ENCODE measurements around the gene GSX1. TPM values are rescaled to one million over a fixed set of nuclear protein-coding genes. Genes with fewer than 3 reads are reported as not detected.
A peak's percentile ranks its signal among the peaks of the same experiment; 100 is the strongest.

The GSX1 gene
- total RNA-seq, 4 donors from 2014 or later: not detected

DNA sequence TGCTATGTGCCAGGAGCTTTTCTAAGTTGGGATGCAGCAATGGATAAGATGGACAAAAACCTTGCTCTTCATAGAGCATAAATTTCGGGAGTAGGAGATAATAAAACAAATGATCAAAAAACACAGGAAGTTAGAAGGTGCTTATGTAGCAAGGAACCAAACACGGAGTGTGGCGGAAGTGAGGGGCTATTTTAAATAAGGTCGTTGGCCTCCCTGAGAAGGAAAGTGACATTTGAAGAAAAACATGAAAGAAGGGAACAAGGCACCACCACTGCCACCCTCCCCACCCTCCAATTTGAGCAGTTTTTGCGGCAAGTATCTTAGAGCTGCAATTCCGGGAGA lies 3.2 kb upstream of the GSX1 start:
- in situ Hi-C loops (cut with MboI; ENCODE audit: low sequenced_read_pairs in 4 of 4) (no loop called here), intact Hi-C loops (cut with DNase I; ENCODE audit: low total_unique reads) (no loop called here)
- no peak overlapping the region for H3K27ac ChIP-seq
- H3K27me3 ChIP-seq: peaks cover 60 to 87% (median 73%) of the 10 kb centered on the region in 3 donors
- no peaks in the 10 kb centered on the region for H3K36me3 ChIP-seq
- H3K4me1 ChIP-seq: peaks cover 20 to 34% of the 10 kb centered on the region in 2 donors
- DNase-seq: no peak
- H3K9me3 ChIP-seq: no peaks in the 10 kb centered on the region
- H3K4me3 ChIP-seq: no peak overlapping the region
- ATAC-seq: no peak
- no peak for TF ChIP-seq POLR2A (IDR thresholded peaks at IDR 0.05)
- TF ChIP-seq, protein P1, sequence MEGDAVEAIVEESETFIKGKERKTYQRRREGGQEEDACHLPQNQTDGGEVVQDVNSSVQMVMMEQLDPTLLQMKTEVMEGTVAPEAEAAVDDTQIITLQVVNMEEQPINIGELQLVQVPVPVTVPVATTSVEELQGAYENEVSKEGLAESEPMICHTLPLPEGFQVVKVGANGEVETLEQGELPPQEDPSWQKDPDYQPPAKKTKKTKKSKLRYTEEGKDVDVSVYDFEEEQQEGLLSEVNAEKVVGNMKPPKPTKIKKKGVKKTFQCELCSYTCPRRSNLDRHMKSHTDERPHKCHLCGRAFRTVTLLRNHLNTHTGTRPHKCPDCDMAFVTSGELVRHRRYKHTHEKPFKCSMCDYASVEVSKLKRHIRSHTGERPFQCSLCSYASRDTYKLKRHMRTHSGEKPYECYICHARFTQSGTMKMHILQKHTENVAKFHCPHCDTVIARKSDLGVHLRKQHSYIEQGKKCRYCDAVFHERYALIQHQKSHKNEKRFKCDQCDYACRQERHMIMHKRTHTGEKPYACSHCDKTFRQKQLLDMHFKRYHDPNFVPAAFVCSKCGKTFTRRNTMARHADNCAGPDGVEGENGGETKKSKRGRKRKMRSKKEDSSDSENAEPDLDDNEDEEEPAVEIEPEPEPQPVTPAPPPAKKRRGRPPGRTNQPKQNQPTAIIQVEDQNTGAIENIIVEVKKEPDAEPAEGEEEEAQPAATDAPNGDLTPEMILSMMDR (IDR thresholded peaks at IDR 0.05 in 4 of 5, conservative IDR thresholded peaks at IDR 0.05 in 1 of 5): no peak

DNA sequence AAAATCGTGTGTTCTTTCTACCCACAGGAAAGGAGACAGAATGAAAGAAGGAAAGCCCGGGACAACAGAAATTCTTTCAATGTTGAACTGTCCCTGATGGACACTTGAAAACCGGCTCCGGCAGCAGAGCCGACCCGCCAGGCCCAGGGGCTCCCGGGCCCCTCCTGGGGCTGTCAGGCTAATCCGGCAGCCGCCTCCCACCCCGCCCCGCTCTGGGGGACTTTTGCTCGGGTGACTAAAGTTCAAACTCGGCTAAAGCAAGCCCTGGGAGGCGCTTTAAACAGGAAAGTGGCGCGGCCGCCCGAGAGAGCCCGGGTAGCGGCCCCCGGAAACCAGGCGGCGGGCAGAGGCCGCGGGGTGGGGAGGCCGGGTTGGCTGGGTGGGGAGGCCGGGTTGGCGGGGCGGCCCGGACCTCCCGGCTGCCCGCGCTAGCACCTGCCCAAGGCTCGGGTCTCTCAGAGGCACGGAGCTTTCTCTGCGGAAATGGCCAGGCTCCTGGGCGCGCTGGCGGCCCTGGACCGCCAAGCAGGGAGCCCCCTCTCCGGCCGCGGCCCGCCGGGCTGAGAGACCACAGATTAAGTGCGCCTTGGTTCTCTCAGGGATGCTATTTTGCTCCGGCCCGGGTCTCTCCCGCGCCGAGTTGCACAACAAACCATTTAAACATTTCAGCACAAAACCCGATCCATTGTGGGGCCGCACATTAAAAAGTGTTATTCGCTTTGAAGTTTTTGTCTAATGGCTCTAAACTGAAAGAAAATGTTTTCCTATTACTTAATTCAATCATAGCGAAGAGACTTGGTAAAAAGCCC lies 2.6 kb upstream of the GSX1 start:
- intact Hi-C loops (cut with DNase I; ENCODE audit: low total_unique reads): loop anchor here (10.0 kb wide), 1 partner anchor 125 kb away; no protein-coding TSS in a partner anchor

DNA sequence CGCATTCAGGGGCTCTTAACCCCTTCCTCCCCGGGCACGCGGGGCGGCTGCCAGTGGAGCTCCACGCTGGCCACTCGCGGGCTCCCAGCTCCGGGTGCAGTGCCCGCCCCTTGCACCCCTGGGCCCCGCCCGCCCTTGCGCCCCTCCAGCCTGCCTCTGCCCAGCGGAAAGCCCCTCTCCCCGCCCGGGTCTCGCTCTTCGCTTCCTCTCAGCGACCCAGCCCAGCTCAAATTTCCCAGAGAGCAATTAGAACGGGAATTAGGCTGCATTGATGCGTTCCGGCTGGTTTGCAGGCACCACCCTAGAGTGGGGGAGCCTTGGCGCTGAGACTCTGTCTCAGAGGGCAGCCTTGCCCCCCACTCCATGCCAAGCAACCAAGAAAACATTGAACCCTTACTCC lies 1.8 kb upstream of the GSX1 start:
- DNase-seq (no peak), ATAC-seq (no peak)
- in situ Hi-C loops (cut with MboI; ENCODE audit: low sequenced_read_pairs in 4 of 4) (no loop called here), intact Hi-C loops (cut with DNase I; ENCODE audit: low total_unique reads) (loop anchor here (10.0 kb wide), 1 partner anchor 126 kb away; no protein-coding TSS in a partner anchor)
- H3K27ac ChIP-seq: no peak overlapping the region
- H3K36me3 ChIP-seq: no peaks in the 10 kb centered on the region
- H3K4me3 ChIP-seq: peak overlapping the region; percentile 22 to 50 (median 36)
- peaks cover 20 to 34% of the 10 kb centered on the region in 2 donors for H3K4me1 ChIP-seq
- peaks cover 74 to 95% (median 87%) of the 10 kb centered on the region in 3 donors for H3K27me3 ChIP-seq
- TF ChIP-seq, protein P1 (IDR thresholded peaks at IDR 0.05 in 4 of 5, conservative IDR thresholded peaks at IDR 0.05 in 1 of 5): no peak
- TF ChIP-seq POLR2A (IDR thresholded peaks at IDR 0.05): no peak
- no peaks in the 10 kb centered on the region for H3K9me3 ChIP-seq

More for the DNA sequence above, 2.6 kb upstream of the GSX1 start:
- no peaks in the 10 kb centered on the region for H3K36me3 ChIP-seq
- no peak for ATAC-seq
- H3K4me1 ChIP-seq: peaks cover 20 to 34% of the 10 kb centered on the region in 2 donors
- no peak overlapping the region for H3K27ac ChIP-seq
- no peak for TF ChIP-seq POLR2A (IDR thresholded peaks at IDR 0.05)
- TF ChIP-seq, protein P1 (IDR thresholded peaks at IDR 0.05 in 4 of 5, conservative IDR thresholded peaks at IDR 0.05 in 1 of 5): no peak
- no peaks in the 10 kb centered on the region for H3K9me3 ChIP-seq
- H3K27me3 ChIP-seq: peaks cover 66 to 89% (median 79%) of the 10 kb centered on the region in 3 donors
- peak overlapping the region in 3 of 4 donors; percentile 14 to 43 (median 24) for H3K4me3 ChIP-seq
- DNase-seq: no peak
- in situ Hi-C loops (cut with MboI; ENCODE audit: low sequenced_read_pairs in 4 of 4): no loop called here

- intact Hi-C loops (cut with DNase I; ENCODE audit: low total_unique reads): loop anchor here (10.0 kb wide), 1 partner anchor 127 kb away; no protein-coding TSS in a partner anchor
- in situ Hi-C loops (cut with MboI; ENCODE audit: low sequenced_read_pairs in 4 of 4): no loop called here
- H3K27ac ChIP-seq: no peak overlapping the region
- peak overlapping the region; percentile 22 to 50 (median 36) for H3K4me3 ChIP-seq
- TF ChIP-seq POLR2A (IDR thresholded peaks at IDR 0.05): no peak
- TF ChIP-seq, protein P1 (IDR thresholded peaks at IDR 0.05 in 4 of 5, conservative IDR thresholded peaks at IDR 0.05 in 1 of 5): no peak
- H3K36me3 ChIP-seq: no peaks in the 10 kb centered on the region
- no peaks in the 10 kb centered on the region for H3K9me3 ChIP-seq
- peaks cover 20 to 34% of the 10 kb centered on the region in 2 donors for H3K4me1 ChIP-seq
- DNase-seq: no peak
- peaks cover 80 to 97% (median 93%) of the 10 kb centered on the region in 3 donors for H3K27me3 ChIP-seq
- ATAC-seq: no peak
Observed at GRCh38 chr13:27791146-27791900, 960 bp upstream of the GSX1 start.

All from gastrocnemius medialis (tissue), 4 donors.